A673 (cell line): ENCODE data around the gene RABGAP1L. TPM values are rescaled to one million over a fixed set of nuclear protein-coding genes. Genes with fewer than 3 reads are reported as not detected.
A peak's percentile ranks its signal among the peaks of the same experiment; 100 is the strongest.
"Not testable (repeated sequence)": the region's sequence is repeated elsewhere in the genome, so short reads cannot be mapped to it uniquely, and the experiment has no call there.

Source experiments
- BruUV-seq: library from RNA; stranded (reverse); fragments of 400-500 nt; replicated peaks from 2 replicates; lab custom pipeline; 2021; lab: Mats Ljungman, UMichigan
- CTCF ChIA-PET: fragments of 300-600 bp; sonication (Branson Sonifier 250); formaldehyde crosslinking; loops from one replicate; lab custom pipeline; 2022; ENCODE audit warnings: antibody characterized with exemption; lab: Charles Lee
- POLR2A ChIA-PET: fragments of 300-600 bp; sonication (Branson Sonifier 250); formaldehyde crosslinking; loops from one replicate; lab custom pipeline; 2022; ENCODE audit warnings: antibody characterized with exemption; ENCODE audit not compliant: low non-redundant PET; lab: Charles Lee
- DNase-seq: peaks from one replicate; pipeline ENCODE4 v3.0.0-alpha.2; 2015; ENCODE audit warnings: low spot score
- H3K27ac ChIP-seq: fragments of 200-600 bp; sonication (generic); 2 replicates; pipeline ENCODE4 v1.5.1; 2016; ENCODE audit warnings: mixed run types, low read depth, mild to moderate bottlenecking, mixed read lengths, antibody characterized with exemption, low read length; ENCODE audit not compliant: poor library complexity, severe bottlenecking
- H3K27me3 ChIP-seq: fragments of 200-600 bp; sonication (generic); replicated peaks from 2 replicates; pipeline ENCODE4 v1.6.1; 2017; ENCODE audit warnings: mixed run types, low read depth, mild to moderate bottlenecking, mixed read lengths, antibody characterized with exemption, low read length; ENCODE audit not compliant: insufficient read depth, poor library complexity
- H3K36me3 ChIP-seq: fragments of 200-600 bp; sonication (generic); 2 replicates; pipeline ENCODE4 v1.6.1; 2016; ENCODE audit warnings: mixed run types, mild to moderate bottlenecking, mixed read lengths, antibody characterized with exemption, low read length; ENCODE audit not compliant: insufficient read depth, poor library complexity, severe bottlenecking
- H3K4me1 ChIP-seq: fragments of 200-600 bp; sonication (generic); 2 replicates; pipeline ENCODE4 v1.6.1; 2017; ENCODE audit warnings: mixed run types, mild to moderate bottlenecking, mixed read lengths, antibody characterized with exemption, low read length; ENCODE audit not compliant: insufficient read depth, poor library complexity, severe bottlenecking
- H3K4me3 ChIP-seq: fragments of 200-600 bp; sonication (generic); 2 replicates; pipeline ENCODE4 v1.5.1; 2016; ENCODE audit warnings: low read depth, mixed run types, mild to moderate bottlenecking, mixed read lengths, low read length; ENCODE audit not compliant: poor library complexity, severe bottlenecking
- H3K9me3 ChIP-seq: fragments of 200-600 bp; sonication (generic); 2 replicates; pipeline ENCODE4 v1.6.1; 2016; ENCODE audit warnings: mixed run types, low read depth, mild to moderate bottlenecking, mixed read lengths, antibody characterized with exemption, low read length; ENCODE audit not compliant: poor library complexity, severe bottlenecking
- CTCF ChIP-seq: fragments of 300-800, 200-600 bp; sonication (generic); conservative IDR thresholded peaks from 2 replicates; pipeline ENCODE4 v1.5.1; 2017; ENCODE audit warnings: low read depth, mild to moderate bottlenecking, antibody characterized with exemption, low read length, moderate library complexity, mixed read lengths
- EZH2 ChIP-seq: fragments of 200-600 bp; sonication (generic); IDR thresholded peaks from 2 replicates; pipeline ENCODE4 v1.6.1; 2017; ENCODE audit warnings: borderline replicate concordance, low read depth, mild to moderate bottlenecking, mixed read lengths, antibody characterized with exemption, low read length; ENCODE audit not compliant: poor library complexity, severe bottlenecking
- intact Hi-C: fragments of 100-400 bp; cut with micrococcal nuclease; formaldehyde crosslinking; loops from one replicate; pipeline ENCODE4 v1.10.0; 2022; ENCODE audit not compliant: unreplicated experiment
- total RNA-seq: library from RNA; stranded (reverse); gene quantifications from 2 replicates; pipeline ENCODE4 v1.2.3, GENCODE V29; 2021

RABGAP1L gene
- total RNA-seq, 1 experiment from 2014 or later: 19.3 TPM

GRCh38 chr1:174892016-174892415, 732.7 kb downstream of the RABGAP1L start:
- no peak for DNase-seq
- BruUV-seq: no TSS peak
- intact Hi-C loops: no loop called here
- H3K27ac ChIP-seq: no peak overlapping the region
- no peaks in the 10 kb centered on the region for H3K36me3 ChIP-seq
- CTCF ChIA-PET: interaction anchor here (0.6 kb wide), 1 partner anchor 91 kb away, joined by 4 read pairs; no protein-coding TSS in a partner anchor
- no peaks in the 10 kb centered on the region for H3K9me3 ChIP-seq
- no peaks in the 10 kb centered on the region for H3K27me3 ChIP-seq
- peaks cover 8% of the 10 kb centered on the region for H3K4me1 ChIP-seq
- POLR2A ChIA-PET: no interaction called here
- TF ChIP-seq CTCF (no peak), EZH2 (no peak)
- no peak overlapping the region for H3K4me3 ChIP-seq

GRCh38 chr1:174894117-174894762, 734.9 kb downstream of the RABGAP1L start:
- Histone ChIP-seq H3K4me3 (no peak overlapping the region), H3K27ac (no peak overlapping the region), H3K27me3 (no peaks in the 10 kb centered on the region), H3K4me1 (peaks cover 8% of the 10 kb centered on the region), H3K9me3 (no peaks in the 10 kb centered on the region), H3K36me3 (no peaks in the 10 kb centered on the region)
- TF ChIP-seq CTCF (no peak), EZH2 (no peak)
- POLR2A ChIA-PET: no interaction called here
- peak; percentile 30 for DNase-seq
- intact Hi-C loops: no loop called here
- BruUV-seq: no TSS peak
- CTCF ChIA-PET: no interaction called here

GRCh38 chr1:174895610-174896009, 736.3 kb downstream of the RABGAP1L start:
- BruUV-seq, H3K4me3 ChIP-seq, H3K27ac ChIP-seq, POLR2A ChIA-PET, H3K36me3 ChIP-seq, intact Hi-C loops, H3K9me3 ChIP-seq, CTCF ChIA-PET, DNase-seq, H3K27me3 ChIP-seq, H3K4me1 ChIP-seq: not testable (repeated sequence)
